H1 (cell line): ENCODE measurements around the gene SLC51B. TPM values are rescaled to one million over a fixed set of nuclear protein-coding genes. Genes with fewer than 3 reads are reported as not detected.

Experiments used
- CBX5 ChIP-seq: fragments of 300-800, 300-1000 bp; sonication (generic); IDR thresholded peaks from 2 replicates; pipeline ENCODE4 v1.7.1; 2016; ENCODE audit warnings: antibody characterized with exemption, low read length, low read depth
- KDM5A ChIP-seq: fragments of 200-600 bp; IDR thresholded peaks from 2 replicates; pipeline ENCODE4 v1.7.1; 2012; ENCODE audit warnings: mild to moderate bottlenecking, low read length, inconsistent platforms, mixed read lengths
- NANOG ChIP-seq: IDR thresholded peaks from 2 replicates; pipeline ENCODE4 v1.6.1; 2011; ENCODE audit warnings: low read length, low read depth, mild to moderate bottlenecking, inconsistent platforms; ENCODE audit not compliant: insufficient read depth, poor library complexity, severe bottlenecking
- POLR2A ChIP-seq, 2 experiments: IDR thresholded peaks; 1 replicate in 1 of 2; 2 replicates in 1 of 2; pipeline ENCODE4 v1.6.1; 2011; ENCODE audit warnings: low read depth in 2 of 2, low read length in 2 of 2, mild to moderate bottlenecking in 2 of 2; ENCODE audit errors: control extremely low read depth in 1 of 2
- RBBP5 ChIP-seq: IDR thresholded peaks from 2 replicates; pipeline ENCODE4 v1.7.1; 2012; ENCODE audit warnings: low read depth, mild to moderate bottlenecking, inconsistent platforms, low read length, moderate library complexity, borderline replicate concordance
- SIRT6 ChIP-seq: IDR thresholded peaks from one replicate; pipeline ENCODE4 v1.7.1; 2012; ENCODE audit warnings: low read length, inconsistent platforms
- SP2 ChIP-seq: IDR thresholded peaks from 2 replicates; pipeline ENCODE4 v1.6.1; 2012; ENCODE audit warnings: mild to moderate bottlenecking, low read length, inconsistent platforms
- SRF ChIP-seq: IDR thresholded peaks from 2 replicates; pipeline ENCODE4 v1.6.1; 2011; ENCODE audit warnings: mild to moderate bottlenecking, low read depth, low read length, moderate library complexity
- TAF7 ChIP-seq: optimal IDR thresholded peaks from 2 replicates; pipeline ENCODE3; 2011; ENCODE audit warnings: low read depth, mild to moderate bottlenecking, inconsistent platforms, low read length, moderate library complexity, borderline replicate concordance
- polyA plus RNA-seq, 7 experiments: library from polyadenylated mRNA; depleted of rRNA in 3 of 7; stranded (reverse) in 5 of 7; unstranded in 2 of 7; fragments of >200 nt in 5 of 7; fragments of 200-250 nt in 2 of 7; gene quantifications; 1 replicate in 5 of 7; 2 replicates in 1 of 7; 4 replicates in 1 of 7; pipeline versions ENCODE4 v1.2.1 to v1.2.3, GENCODE V29; 2011 to 2013; ENCODE audit warnings: missing spikeins in 2 of 7, mixed read lengths in 2 of 7
- total RNA-seq: library from RNA; stranded (reverse); fragmentation: NEBNext Ultra II Directional; extraction: Animal tissue kit (Norgen Biotek cat#: 25700); gene quantifications from 2 replicates; pipeline ENCODE4 v1.2.1, GENCODE V29; 2021
- TF ChIP-seq, protein P1 (sequence below): fragments of 300-600 bp; sonication (generic); IDR thresholded peaks from 2 replicates; pipeline ENCODE4 v1.7.1; 2012; ENCODE audit warnings: low read length, moderate library complexity, mild to moderate bottlenecking, inconsistent platforms; ENCODE audit not compliant: insufficient replicate concordance

Gene SLC51B
- total and polyA plus RNA-seq, 2 of the 8 experiments (the other 6 are each of a cell fraction or from before 2014, with no cell fraction given), result not detected

GRCh38 chr15:65028921-65029735 is 16.1 kb upstream of the SLC51B start, which contains the start of gene MTFMT (continued):
- TF ChIP-seq RBBP5 (peak; percentile 75; the same call in 1 of the 2 replicates), SP2 (no peak), POLR2A (IDR thresholded peaks at IDR 0.05; ENCODE audit: control extremely low read depth in 1 of 2, low read depth in 2 of 2, low read length in 2 of 2) (peak; percentile 89 to 90), KDM5A (no peak), CBX5 (no peak), SRF (no peak), TAF7 (peak; percentile 52), SIRT6 (no peak), NANOG (no peak)
- TF ChIP-seq, protein P1, sequence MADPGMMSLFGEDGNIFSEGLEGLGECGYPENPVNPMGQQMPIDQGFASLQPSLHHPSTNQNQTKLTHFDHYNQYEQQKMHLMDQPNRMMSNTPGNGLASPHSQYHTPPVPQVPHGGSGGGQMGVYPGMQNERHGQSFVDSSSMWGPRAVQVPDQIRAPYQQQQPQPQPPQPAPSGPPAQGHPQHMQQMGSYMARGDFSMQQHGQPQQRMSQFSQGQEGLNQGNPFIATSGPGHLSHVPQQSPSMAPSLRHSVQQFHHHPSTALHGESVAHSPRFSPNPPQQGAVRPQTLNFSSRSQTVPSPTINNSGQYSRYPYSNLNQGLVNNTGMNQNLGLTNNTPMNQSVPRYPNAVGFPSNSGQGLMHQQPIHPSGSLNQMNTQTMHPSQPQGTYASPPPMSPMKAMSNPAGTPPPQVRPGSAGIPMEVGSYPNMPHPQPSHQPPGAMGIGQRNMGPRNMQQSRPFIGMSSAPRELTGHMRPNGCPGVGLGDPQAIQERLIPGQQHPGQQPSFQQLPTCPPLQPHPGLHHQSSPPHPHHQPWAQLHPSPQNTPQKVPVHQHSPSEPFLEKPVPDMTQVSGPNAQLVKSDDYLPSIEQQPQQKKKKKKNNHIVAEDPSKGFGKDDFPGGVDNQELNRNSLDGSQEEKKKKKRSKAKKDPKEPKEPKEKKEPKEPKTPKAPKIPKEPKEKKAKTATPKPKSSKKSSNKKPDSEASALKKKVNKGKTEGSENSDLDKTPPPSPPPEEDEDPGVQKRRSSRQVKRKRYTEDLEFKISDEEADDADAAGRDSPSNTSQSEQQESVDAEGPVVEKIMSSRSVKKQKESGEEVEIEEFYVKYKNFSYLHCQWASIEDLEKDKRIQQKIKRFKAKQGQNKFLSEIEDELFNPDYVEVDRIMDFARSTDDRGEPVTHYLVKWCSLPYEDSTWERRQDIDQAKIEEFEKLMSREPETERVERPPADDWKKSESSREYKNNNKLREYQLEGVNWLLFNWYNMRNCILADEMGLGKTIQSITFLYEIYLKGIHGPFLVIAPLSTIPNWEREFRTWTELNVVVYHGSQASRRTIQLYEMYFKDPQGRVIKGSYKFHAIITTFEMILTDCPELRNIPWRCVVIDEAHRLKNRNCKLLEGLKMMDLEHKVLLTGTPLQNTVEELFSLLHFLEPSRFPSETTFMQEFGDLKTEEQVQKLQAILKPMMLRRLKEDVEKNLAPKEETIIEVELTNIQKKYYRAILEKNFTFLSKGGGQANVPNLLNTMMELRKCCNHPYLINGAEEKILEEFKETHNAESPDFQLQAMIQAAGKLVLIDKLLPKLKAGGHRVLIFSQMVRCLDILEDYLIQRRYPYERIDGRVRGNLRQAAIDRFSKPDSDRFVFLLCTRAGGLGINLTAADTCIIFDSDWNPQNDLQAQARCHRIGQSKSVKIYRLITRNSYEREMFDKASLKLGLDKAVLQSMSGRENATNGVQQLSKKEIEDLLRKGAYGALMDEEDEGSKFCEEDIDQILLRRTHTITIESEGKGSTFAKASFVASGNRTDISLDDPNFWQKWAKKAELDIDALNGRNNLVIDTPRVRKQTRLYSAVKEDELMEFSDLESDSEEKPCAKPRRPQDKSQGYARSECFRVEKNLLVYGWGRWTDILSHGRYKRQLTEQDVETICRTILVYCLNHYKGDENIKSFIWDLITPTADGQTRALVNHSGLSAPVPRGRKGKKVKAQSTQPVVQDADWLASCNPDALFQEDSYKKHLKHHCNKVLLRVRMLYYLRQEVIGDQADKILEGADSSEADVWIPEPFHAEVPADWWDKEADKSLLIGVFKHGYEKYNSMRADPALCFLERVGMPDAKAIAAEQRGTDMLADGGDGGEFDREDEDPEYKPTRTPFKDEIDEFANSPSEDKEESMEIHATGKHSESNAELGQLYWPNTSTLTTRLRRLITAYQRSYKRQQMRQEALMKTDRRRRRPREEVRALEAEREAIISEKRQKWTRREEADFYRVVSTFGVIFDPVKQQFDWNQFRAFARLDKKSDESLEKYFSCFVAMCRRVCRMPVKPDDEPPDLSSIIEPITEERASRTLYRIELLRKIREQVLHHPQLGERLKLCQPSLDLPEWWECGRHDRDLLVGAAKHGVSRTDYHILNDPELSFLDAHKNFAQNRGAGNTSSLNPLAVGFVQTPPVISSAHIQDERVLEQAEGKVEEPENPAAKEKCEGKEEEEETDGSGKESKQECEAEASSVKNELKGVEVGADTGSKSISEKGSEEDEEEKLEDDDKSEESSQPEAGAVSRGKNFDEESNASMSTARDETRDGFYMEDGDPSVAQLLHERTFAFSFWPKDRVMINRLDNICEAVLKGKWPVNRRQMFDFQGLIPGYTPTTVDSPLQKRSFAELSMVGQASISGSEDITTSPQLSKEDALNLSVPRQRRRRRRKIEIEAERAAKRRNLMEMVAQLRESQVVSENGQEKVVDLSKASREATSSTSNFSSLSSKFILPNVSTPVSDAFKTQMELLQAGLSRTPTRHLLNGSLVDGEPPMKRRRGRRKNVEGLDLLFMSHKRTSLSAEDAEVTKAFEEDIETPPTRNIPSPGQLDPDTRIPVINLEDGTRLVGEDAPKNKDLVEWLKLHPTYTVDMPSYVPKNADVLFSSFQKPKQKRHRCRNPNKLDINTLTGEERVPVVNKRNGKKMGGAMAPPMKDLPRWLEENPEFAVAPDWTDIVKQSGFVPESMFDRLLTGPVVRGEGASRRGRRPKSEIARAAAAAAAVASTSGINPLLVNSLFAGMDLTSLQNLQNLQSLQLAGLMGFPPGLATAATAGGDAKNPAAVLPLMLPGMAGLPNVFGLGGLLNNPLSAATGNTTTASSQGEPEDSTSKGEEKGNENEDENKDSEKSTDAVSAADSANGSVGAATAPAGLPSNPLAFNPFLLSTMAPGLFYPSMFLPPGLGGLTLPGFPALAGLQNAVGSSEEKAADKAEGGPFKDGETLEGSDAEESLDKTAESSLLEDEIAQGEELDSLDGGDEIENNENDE, result no peak
